Stimulated activated CD8-positive, alpha-beta memory T cell treated with anti-CD3 and anti-CD28 coated beads, Interleukin-12 subunit alpha, Interleukin-12 subunit beta, amount 100 ng/mL, for 24 hours (primary cell): ENCODE data around the gene ZNF366.

ENCODE experiments used
- DNase-seq: peaks from one replicate; pipeline ENCODE4 v3.0.0-alpha.2; 2020; ENCODE audit errors: extremely low read depth

ZNF366 gene

DNA sequence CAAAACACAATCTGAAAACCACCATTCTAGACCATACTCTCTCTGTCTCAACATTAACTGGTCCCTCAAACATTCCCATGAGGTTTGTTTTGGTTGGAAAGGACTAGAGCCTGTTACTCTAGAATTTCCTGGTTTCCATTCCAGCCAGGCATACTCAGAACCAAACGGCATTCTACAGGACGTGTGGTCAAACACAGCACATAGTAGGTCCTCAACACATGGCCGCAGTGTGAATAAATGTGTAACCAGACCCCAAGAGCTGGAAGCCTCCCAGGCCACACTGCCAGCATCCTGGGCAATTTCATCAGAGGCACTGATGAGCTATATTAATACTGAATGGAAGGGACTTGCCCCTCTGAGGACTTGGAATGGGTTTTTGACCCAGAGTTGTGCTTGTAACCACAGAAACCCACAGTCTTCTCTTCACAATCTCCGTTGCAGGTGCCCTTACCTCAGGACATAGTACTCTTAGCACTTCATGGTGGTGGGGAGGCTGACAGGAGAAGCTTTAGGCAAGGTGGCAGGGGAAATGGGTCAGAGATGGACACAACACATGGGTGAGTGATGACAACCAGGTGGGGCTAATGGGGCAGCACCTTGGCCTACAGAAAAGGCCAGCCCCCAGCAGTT, 66.0 kb downstream of the ZNF366 start:
- DNase-seq: no peak

- no peak for DNase-seq
Observed at GRCh38 chr5:72440207-72440638, 67.0 kb downstream of the ZNF366 start.

DNA sequence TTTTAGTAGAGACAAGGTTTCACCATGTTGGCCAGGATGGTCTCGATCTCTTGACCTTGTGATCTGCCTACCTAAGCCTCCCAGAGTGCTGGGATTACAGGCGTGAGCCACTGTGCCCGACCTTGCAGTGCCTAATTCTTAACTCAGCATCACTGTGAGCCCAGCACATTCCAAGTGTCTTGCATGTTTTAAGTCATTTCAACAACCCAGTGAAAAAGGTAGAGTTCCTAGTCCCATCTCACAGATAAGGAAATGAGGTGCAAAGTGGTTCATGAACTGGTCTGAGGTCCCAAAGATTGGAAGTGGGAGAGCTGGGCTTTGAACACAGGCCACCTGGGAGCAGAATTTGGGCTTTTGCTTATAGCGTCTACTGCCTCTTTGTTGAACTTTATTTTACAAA, 68.0 kb downstream of the ZNF366 start:
- DNase-seq: no peak

DNA sequence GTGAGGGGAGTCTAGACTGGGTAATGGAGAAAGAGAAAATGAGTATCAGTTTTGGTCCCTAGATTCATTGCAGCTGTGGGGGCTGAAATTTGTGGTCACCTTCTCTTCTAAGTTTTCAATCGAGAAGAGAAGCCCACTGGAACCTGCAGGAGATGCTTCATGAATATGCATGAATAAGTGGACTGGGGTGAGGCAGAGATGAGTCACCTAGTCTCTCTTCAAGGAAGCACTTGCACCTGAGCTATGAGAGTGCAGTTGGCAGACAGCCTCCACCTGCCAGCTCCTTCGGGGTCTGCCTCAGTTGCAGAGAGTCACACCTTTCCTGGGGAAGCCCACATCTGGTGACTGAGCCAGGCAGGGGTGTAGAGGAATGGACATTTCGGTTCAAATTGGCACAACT, 69.1 kb downstream of the ZNF366 start:
- DNase-seq: no peak

DNA sequence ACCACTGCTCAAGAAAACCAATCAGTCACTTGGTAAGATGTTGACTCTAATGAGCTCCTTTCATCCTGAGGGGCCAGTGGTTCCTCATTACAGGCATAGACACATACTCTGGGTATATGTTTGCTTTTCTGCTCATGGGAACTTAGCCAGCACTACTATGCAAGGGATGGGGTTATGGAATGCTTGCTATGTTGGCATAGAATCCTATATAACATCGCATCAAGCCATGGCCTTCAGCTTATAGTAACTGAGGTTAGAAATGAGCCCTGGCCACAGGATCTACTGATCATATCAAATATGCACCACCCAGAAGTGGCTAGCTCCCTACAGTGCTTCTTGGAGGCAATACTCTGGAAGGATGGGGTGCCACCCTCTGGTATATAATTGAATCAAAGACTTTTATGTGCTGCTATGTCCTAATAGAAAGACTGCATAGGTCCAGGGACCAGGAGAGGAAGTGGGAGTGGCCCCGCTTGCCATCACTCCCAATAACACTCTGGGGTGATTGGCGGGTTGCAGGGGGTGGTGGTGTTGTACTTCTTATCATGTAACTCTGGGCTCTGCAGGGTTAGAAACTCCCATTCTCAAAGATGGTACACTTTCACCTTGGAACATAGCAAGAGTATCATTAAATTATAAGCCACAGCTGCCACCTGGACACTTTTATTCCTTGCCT, 70.3 kb downstream of the ZNF366 start:
- no peak for DNase-seq

- no peak for DNase-seq
Observed at GRCh38 chr5:72434781-72435437, 72.3 kb downstream of the ZNF366 start.

GRCh38 chr5:72434056-72434780, 73.0 kb downstream of the ZNF366 start:
- no peak for DNase-seq

DNA sequence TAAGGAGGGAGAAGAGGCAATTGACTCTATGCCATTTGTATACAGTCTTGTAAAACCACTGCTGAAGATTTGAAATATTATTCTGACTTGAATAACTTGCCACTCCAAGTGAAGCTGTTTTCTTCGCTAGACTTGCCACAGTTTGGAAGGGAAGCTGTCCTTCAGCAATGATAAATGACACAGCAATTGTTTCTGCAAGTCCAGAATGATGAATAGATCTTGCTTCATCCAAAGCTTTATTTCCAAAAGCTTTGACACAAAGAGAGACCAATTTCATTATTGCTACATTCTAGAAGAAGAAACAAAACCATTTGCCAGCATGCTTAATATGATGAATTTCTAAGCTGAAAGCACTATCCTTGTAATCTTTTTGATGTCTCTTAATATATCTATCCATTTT, 73.7 kb downstream of the ZNF366 start:
- no peak for DNase-seq

DNA sequence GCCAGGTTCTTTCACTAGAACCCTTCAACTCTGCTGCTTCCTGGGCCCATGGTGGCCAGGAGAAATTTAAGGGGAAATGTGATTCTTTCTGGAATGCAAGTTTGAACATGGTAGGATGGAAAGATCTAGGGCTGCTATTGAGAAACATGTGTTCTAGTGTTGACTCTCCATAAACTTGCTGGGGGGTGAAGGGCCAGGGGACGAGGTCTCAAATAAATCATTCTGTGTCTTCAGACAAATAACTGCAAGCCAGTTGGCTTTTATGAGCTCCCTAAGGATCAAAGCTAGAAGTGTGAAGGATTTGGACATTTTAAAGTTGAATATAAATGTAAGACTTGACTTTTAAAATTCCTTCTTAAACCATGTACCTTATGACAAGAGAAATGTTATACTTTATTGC, 78.5 kb downstream of the ZNF366 start:
- DNase-seq: no peak

DNA sequence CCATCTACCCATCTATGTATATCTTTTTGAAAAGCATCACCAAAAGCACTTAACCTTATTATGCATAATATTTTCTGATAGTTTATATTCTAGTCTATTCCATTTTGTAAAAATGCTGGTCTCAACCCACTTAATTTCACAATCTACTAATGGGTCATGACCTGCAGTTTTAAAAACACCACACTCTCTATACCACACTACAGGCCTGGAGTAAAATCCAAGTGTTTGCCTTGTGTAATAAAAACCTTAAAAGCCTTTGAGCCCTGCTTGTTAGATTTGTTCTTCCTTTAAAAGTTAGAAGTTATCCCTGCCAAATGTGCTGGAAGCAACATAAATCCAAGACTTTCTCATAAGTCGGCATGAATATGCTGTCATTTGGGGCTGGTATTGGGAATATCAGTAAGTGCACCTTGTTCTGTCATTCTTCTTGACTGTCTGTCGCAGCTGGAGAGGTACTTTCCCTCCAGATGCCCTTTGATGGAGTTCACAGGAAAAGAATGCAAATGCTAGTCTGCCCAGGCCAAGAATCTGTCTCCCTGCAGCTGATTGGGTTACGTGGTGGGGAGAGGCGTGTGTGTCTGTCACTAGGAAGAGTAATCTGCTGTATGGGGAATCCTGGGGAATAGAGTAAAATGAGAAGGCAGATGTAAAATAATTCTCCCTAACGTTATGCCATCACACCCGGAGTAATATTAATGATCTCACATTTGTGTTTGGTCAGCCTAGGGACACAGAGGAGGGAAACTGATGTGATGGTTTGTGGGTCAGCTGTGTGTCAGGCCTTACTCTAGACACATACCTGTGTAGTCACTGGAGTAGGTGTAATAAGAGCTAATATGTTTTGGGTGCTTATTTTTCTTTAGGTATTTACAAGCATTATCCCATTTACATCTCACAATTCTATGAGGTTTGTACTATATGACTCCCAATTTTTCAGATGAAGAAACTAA, 79.4 kb downstream of the ZNF366 start:
- DNase-seq: no peak

DNA sequence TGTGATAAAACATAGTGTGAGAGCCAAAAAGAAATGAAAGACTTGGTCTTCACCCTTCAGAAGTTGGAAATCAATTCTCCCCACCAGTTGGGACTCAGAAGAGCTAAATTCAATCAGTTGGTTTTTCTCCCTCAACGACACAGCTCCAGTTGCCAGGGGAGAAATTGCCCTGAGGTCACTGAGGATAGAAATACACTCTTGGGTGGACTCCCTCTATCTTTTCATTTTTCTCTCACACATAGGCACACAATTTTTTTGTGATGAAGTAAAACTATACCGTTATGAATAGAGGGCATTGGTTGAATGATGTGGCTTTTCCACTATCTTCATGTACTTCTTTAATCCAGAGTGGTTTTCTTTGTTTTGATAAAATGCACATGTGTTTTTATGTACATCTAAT, 80.2 kb downstream of the ZNF366 start:
- DNase-seq: no peak

GRCh38 chr5:72426019-72426418, 81.2 kb downstream of the ZNF366 start:
- DNase-seq: no peak

DNA sequence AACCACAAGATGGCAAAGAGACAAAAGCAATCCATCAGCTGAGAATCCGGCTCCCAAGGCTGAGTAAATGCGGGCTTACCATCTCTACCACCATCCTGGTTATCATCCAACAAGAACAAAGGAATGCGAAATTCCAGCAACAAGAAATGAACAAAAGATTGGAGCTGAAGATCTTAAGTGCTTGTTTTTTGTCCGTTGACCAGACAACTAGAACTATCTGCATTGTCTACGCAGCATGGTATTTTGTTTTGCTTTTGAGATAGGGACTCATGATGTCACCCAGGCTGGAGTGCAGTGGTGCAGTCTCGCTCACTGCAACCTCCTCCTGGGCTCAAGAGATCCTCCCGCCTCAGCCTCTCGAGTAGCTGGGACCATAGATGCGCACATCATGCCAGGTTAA, 88.9 kb downstream of the ZNF366 start:
- no peak for DNase-seq

GRCh38 chr5:72417333-72418062, 89.7 kb downstream of the ZNF366 start:
- DNase-seq: no peak

GRCh38 chr5:72415616-72416325, 91.4 kb downstream of the ZNF366 start:
- no peak for DNase-seq

DNA sequence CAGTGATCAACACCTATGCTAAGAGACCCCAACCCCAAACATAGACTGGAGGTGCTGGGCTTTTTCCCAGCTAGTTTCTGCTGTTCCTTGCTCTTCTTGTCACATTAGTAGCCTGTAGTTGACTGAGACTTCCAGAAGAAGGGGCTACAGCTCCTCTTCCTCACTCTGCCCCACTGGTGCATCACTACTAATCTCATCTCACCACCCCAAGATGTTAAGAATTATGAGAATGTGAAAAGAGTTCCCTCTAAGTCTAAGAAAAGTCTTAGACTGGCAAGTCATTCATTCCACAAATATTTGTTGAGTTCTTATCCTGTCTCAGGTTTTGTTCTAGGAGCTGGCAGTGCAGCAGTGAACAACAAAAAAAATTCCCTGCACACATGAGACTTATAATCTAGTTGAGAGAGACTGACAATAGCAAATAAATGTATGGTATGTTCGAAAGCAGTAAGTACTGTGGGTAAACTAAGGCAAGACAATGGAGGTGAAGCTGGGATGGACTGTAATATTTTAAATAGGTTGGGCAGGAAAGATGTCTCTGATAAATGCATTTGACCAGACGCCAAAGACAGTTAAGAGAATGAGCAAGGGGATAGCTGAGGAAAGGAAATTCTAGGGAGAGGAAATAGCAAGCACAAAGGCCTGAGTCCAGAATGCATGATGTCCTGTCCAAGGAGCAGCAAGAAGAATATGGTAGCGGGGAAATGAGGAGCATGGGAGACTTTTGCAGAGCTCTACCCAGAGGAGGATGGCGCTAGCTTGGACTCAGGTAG, 94.7 kb downstream of the ZNF366 start:
- DNase-seq: no peak

GRCh38 chr5:72410688-72411295, 96.4 kb downstream of the ZNF366 start:
- DNase-seq: no peak

DNA sequence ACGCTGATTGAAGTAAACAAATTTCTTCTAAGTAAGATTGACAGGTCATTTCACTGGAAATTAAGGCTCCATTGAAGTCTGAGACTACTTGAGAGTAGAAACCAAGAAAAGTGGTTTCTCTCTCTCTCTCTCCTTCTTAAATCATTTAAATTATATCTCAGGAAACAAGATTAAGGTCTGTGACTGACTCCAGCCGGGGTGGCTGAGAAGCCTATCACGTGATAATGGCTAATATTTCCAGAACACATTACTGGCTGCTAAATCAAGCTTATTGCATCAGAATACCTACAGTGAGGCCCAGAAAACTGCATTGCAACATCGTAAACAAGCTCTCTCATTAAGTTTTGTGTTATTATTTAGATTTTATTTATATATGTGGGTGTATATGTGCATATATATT, 98.6 kb downstream of the ZNF366 start:
- no peak for DNase-seq

DNA sequence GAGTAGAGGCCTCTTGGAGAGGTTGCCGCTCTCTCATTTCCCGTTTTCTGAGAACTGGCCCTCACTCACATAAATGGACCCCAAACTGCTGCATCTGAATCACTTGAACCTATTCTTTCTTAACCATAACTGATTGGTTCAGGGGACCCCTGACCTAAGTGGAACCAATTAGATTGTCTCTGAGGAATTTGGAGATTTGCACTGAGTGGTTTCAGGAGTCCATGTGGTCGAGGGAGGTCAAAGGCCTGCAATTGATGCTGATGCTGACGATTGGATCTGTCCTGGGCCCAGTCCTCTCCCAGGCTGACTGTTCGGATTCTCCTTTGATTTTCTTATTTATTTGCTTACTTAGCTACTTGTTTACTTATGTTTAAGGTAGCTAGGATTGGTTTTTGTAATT, 99.1 kb downstream of the ZNF366 start:
- DNase-seq: no peak
